DOHH2 (cell line): ENCODE results near the gene KCTD16.

Experiments
- CTCF ChIP-seq: fragments of 200-600 bp; sonication (generic); IDR thresholded peaks from one replicate; pipeline ENCODE4 v1.5.1; 2014; ENCODE audit warnings: antibody characterized with exemption, mild to moderate bottlenecking, low read depth, low read length; ENCODE audit not compliant: poor library complexity, severe bottlenecking
- EZH2phosphoT487 ChIP-seq: fragments of 200-600 bp; sonication (generic); IDR thresholded peaks from 2 replicates; pipeline ENCODE4 v1.6.1; 2017; ENCODE audit warnings: borderline replicate concordance, mild to moderate bottlenecking, antibody characterized with exemption, low read length, moderate library complexity, mixed read lengths

GRCh38 chr5:144273232-144274027 lies 102.8 kb downstream of the KCTD16 start:
- TF ChIP-seq CTCF (no peak), EZH2phosphoT487 (no peak)
